Measurements from ENCODE around the gene RIMS4.
A peak's percentile ranks its signal among the peaks of the same experiment; 100 is the strongest.

The RIMS4 gene

GRCh38 chr20:44835116-44835515 lies 24.8 kb upstream of the RIMS4 start:
- no peak overlapping the region for H3K27ac ChIP-seq
- H3K36me3 ChIP-seq (replicated peaks): no peaks in the 10 kb centered on the region
- in situ Hi-C loops (cut with HindIII; ENCODE audit: low pct_ligation_motif_present, low sequenced_read_pairs): no loop called here
- no peak for DNase-seq
- H3K4me3 ChIP-seq (ENCODE audit: low read depth, low read length): no peak overlapping the region
- TF ChIP-seq CTCF (IDR thresholded peaks at IDR 0.05; ENCODE audit: low read depth, low read length, missing control alignments): no peak
- H3K27me3 ChIP-seq (replicated peaks): no peaks in the 10 kb centered on the region

- H3K4me3 ChIP-seq (ENCODE audit: low read depth, low read length): no peak overlapping the region
- in situ Hi-C loops (cut with HindIII; ENCODE audit: low pct_ligation_motif_present, low sequenced_read_pairs): no loop called here
- H3K36me3 ChIP-seq (replicated peaks): no peaks in the 10 kb centered on the region
- H3K27me3 ChIP-seq (replicated peaks): no peaks in the 10 kb centered on the region
- no peak for TF ChIP-seq CTCF (IDR thresholded peaks at IDR 0.05; ENCODE audit: low read depth, low read length, missing control alignments)
- H3K27ac ChIP-seq: no peak overlapping the region
- DNase-seq: no peak
Measured at GRCh38 chr20:44834693-44835092, 24.3 kb upstream of the RIMS4 start.

- in situ Hi-C loops (cut with HindIII; ENCODE audit: low pct_ligation_motif_present, low sequenced_read_pairs): no loop called here
- Histone ChIP-seq H3K27me3 (replicated peaks) (no peaks in the 10 kb centered on the region), H3K4me3 (ENCODE audit: low read depth, low read length) (no peak overlapping the region), H3K36me3 (replicated peaks) (no peaks in the 10 kb centered on the region), H3K27ac (no peak overlapping the region)
- no peak for TF ChIP-seq CTCF (IDR thresholded peaks at IDR 0.05; ENCODE audit: low read depth, low read length, missing control alignments)
- DNase-seq: no peak
Measured at GRCh38 chr20:44833437-44833836, 23.1 kb upstream of the RIMS4 start.

GRCh38 chr20:44832724-44833123 lies 22.4 kb upstream of the RIMS4 start:
- TF ChIP-seq CTCF (IDR thresholded peaks at IDR 0.05; ENCODE audit: low read depth, low read length, missing control alignments): no peak
- Histone ChIP-seq H3K27ac (no peak overlapping the region), H3K36me3 (replicated peaks) (no peaks in the 10 kb centered on the region), H3K4me3 (ENCODE audit: low read depth, low read length) (no peak overlapping the region), H3K27me3 (replicated peaks) (no peaks in the 10 kb centered on the region)
- DNase-seq: peak; percentile 42
- in situ Hi-C loops (cut with HindIII; ENCODE audit: low pct_ligation_motif_present, low sequenced_read_pairs): no loop called here

GRCh38 chr20:44830995-44831394 lies 20.6 kb upstream of the RIMS4 start:
- in situ Hi-C loops (cut with HindIII; ENCODE audit: low pct_ligation_motif_present, low sequenced_read_pairs): no loop called here
- H3K27me3 ChIP-seq (replicated peaks): no peaks in the 10 kb centered on the region
- no peak overlapping the region for H3K4me3 ChIP-seq (ENCODE audit: low read depth, low read length)
- no peak overlapping the region for H3K27ac ChIP-seq
- no peaks in the 10 kb centered on the region for H3K36me3 ChIP-seq (replicated peaks)
- DNase-seq: no peak
- TF ChIP-seq CTCF (IDR thresholded peaks at IDR 0.05; ENCODE audit: low read depth, low read length, missing control alignments): no peak

GRCh38 chr20:44830523-44830922 lies 20.2 kb upstream of the RIMS4 start:
- no peaks in the 10 kb centered on the region for H3K36me3 ChIP-seq (replicated peaks)
- no peak for DNase-seq
- TF ChIP-seq CTCF (IDR thresholded peaks at IDR 0.05; ENCODE audit: low read depth, low read length, missing control alignments): no peak
- H3K4me3 ChIP-seq (ENCODE audit: low read depth, low read length): no peak overlapping the region
- in situ Hi-C loops (cut with HindIII; ENCODE audit: low pct_ligation_motif_present, low sequenced_read_pairs): no loop called here
- no peaks in the 10 kb centered on the region for H3K27me3 ChIP-seq (replicated peaks)
- no peak overlapping the region for H3K27ac ChIP-seq

Measured in brain microvascular endothelial cell (primary cell).